ENCODE data around the gene PACSIN2.

GRCh38 chr22:42905702-42906183 lies 109.2 kb downstream of the PACSIN2 start:
- TF ChIP-seq CTCF (IDR thresholded peaks at IDR 0.05) (peak in 1 of 4 experiments; percentile 10), POLR2A (IDR thresholded peaks at IDR 0.05) (no peak), POLR2AphosphoS5 (IDR thresholded peaks at IDR 0.05) (no peak)
